HG02981 (cell line): ENCODE data around the gene OSBPL1A.
"Not testable (repeated sequence)": the region's sequence is repeated elsewhere in the genome, so short reads cannot be mapped to it uniquely, and the experiment has no call there.

ENCODE experiments used
- ATAC-seq: cut with Tn5 transposase; IDR thresholded peaks from one replicate; pipeline ENCODE4 v1.9.1; 2021; ENCODE audit warnings: mild to moderate bottlenecking, moderate library complexity; ENCODE audit not compliant: unreplicated experiment

The OSBPL1A gene

GRCh38 chr18:24189664-24190346, 207.8 kb downstream of the OSBPL1A start:
- ATAC-seq, result no peak

- peak; percentile 63 for ATAC-seq
Measured at GRCh38 chr18:24189007-24189528, 208.6 kb downstream of the OSBPL1A start.

GRCh38 chr18:24188120-24188519, 209.5 kb downstream of the OSBPL1A start:
- ATAC-seq, result no peak

GRCh38 chr18:24187689-24188088, 209.9 kb downstream of the OSBPL1A start:
- ATAC-seq, result no peak

- ATAC-seq, result no peak
Measured at GRCh38 chr18:24187049-24187448, 210.6 kb downstream of the OSBPL1A start.

GRCh38 chr18:24185805-24186204, 211.8 kb downstream of the OSBPL1A start:
- ATAC-seq, result no peak

GRCh38 chr18:24181806-24182205, 215.8 kb downstream of the OSBPL1A start:
- ATAC-seq, result no peak

GRCh38 chr18:24180048-24180447, 217.6 kb downstream of the OSBPL1A start:
- no peak for ATAC-seq

- ATAC-seq, result no peak
Measured at GRCh38 chr18:24177499-24178133, 220.0 kb downstream of the OSBPL1A start.

- peak; percentile 88 for ATAC-seq
Measured at GRCh38 chr18:24176727-24177416, 220.8 kb downstream of the OSBPL1A start.

GRCh38 chr18:24173997-24174396, 223.6 kb downstream of the OSBPL1A start:
- ATAC-seq, result no peak

- no peak for ATAC-seq
Measured at GRCh38 chr18:24170360-24170759, 227.3 kb downstream of the OSBPL1A start.

GRCh38 chr18:24168496-24168895, 229.1 kb downstream of the OSBPL1A start:
- ATAC-seq, result no peak

GRCh38 chr18:24161304-24161703, 236.3 kb downstream of the OSBPL1A start:
- no peak for ATAC-seq

- ATAC-seq, result no peak
Measured at GRCh38 chr18:24160086-24160485, 237.5 kb downstream of the OSBPL1A start.

GRCh38 chr18:24157855-24158254, 239.8 kb downstream of the OSBPL1A start:
- no peak for ATAC-seq

- ATAC-seq, result no peak
Measured at GRCh38 chr18:24153397-24153796, 244.2 kb downstream of the OSBPL1A start.

- not testable (repeated sequence) for ATAC-seq
Measured at GRCh38 chr18:24149591-24149990, 248.0 kb downstream of the OSBPL1A start.

- ATAC-seq, result no peak
Measured at GRCh38 chr18:24142376-24142775, 255.2 kb downstream of the OSBPL1A start.

GRCh38 chr18:24140697-24141096, 256.9 kb downstream of the OSBPL1A start:
- no peak for ATAC-seq

- ATAC-seq, result peak; percentile 91
Measured at GRCh38 chr18:24138789-24139616, 258.6 kb downstream of the OSBPL1A start, which contains the start of gene CABYR. TSS of gene CABYR (plus strand) at chr18:24139062. CDS start at chr18:24143115, 4,053 bp downstream.
